GM13976 (cell line): Measurements from ENCODE around the gene NOBOX.
"Not testable (repeated sequence)": the region's sequence is repeated elsewhere in the genome, so short reads cannot be mapped to it uniquely, and the experiment has no call there.

Experiments
- DNase-seq: peaks from one replicate; pipeline ENCODE4 v3.0.0; 2012; ENCODE audit warnings: low spot score
- in situ Hi-C: fragments of 300-500 bp; cut with MboI; formaldehyde crosslinking; loops from one replicate; pipeline ENCODE4 v1.12.0; 2022; ENCODE audit warnings: low sequenced_read_pairs, mixed read lengths, inconsistent platforms; ENCODE audit not compliant: unreplicated experiment

Gene NOBOX

DNA sequence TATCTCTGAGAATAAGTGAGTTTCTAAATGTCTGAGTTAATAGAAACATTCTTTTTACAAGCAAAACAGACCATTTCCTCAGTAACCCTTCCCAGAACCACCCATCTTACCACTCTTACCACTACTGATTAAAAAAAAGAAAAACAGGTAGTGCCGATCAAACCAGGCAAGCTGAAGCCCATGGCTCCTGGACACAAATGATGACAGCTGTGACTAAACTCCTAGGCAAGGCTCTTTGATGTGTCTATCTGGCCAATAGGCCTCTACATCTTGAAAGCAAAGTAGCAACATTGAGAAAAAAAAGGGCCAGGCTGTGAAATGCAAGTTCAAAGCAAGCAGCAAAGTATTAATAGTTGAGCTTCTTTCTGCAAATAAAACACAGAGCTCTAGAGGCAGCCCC, 54.9 kb downstream of the NOBOX start:
- in situ Hi-C loops, DNase-seq: not testable (repeated sequence)
